Neural progenitor cell (in vitro differentiated cells): ENCODE results near the gene CARMIL1.

Experiments used
- CTCF ChIP-seq: fragments of 200-600 bp; sonication (generic); IDR thresholded peaks from 2 replicates; pipeline ENCODE4 v1.5.1; 2017; ENCODE audit warnings: antibody characterized with exemption, mild to moderate bottlenecking
- EZH2 ChIP-seq: fragments of 200-600 bp; sonication (generic); IDR thresholded peaks from 2 replicates; pipeline ENCODE4 v1.6.1; 2017; ENCODE audit warnings: antibody characterized with exemption, mild to moderate bottlenecking, moderate library complexity

- TF ChIP-seq CTCF (no peak), EZH2 (no peak)
Observed at GRCh38 chr6:25414755-25415154, 135.6 kb downstream of the CARMIL1 start.
